ENCODE results near the gene MRPL11.
A peak's percentile ranks its signal among the peaks of the same experiment; 100 is the strongest.

MRPL11 gene

DNA sequence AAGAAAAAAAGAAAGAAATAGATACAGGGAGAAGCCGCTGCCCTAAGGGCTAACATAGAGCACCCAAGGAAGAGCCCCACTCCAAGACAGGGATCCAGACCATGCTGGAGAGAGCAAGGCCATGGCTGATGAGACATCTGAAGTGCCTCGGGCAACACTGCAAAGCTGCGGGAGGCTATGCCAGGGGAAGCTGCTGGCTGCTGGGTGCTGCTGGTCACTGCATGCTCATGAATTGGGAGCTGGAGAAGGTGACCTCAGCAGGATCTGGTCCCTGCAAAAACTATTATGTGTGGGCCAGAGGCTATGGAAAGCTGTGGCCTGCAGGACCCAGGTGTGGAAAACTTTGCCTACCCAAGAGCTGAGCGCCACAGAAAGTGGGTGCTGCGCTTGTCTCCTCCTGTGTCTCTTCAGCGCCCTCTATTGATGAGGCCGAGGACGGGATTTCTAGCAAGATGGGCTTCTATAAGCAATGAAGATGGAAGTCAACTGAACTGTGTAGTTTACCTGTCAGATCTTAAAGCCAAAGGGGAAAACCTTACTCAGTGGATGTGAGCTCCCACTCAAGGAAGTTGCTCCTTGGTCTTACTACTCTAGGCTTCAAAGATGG, 49.8 kb downstream of the MRPL11 start:
- peak; percentile 82 for DNase-seq (ENCODE audit: low spot score)

DNA sequence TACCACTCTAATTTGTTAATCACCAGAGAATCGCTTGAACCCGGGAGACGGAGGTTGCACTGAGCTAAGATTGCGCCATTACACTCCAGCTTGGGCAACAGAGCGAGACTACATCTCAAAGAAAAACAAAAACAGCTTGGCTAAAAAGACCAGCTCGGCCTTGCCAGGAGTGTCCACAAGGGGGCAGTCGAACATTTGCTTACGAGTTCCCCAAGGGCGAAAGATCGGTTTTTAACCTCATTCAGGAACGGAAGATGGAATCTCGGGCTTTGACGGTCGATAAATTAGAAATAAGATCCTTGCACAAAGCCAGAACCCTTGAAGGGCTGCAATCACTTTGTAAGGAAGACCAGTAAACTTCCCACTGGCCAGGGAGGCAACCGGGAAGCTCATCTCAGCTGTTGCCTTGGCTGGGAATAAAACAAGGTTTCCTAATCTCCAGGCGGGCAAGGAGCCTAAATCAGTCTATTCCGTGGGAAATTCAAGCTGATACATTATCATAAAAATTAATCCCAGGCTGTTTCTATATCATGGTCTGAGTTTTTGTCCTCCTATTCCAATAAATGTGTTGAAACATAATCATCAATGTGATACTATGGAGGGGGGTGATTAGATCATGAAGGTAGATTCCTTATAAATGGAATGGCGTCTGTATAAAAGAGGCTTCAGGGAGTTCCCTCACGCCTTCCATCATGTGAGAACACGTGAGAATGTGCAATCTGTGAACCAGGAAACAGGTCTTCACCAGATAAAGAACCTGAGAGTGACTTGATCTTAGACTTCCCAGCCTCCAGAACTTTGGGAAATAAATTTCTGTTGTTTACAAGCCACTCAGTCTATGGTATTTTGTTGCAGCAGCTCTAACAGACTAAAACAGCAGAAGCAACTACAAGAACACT, 52.2 kb downstream of the MRPL11 start:
- DNase-seq (ENCODE audit: low spot score) = peak; percentile 85

Data from CD4-positive, alpha-beta T cell treated with Interleukin-2 at 100 ng/mL for 4 hours (primary cell).